GM23338 (cell line): ENCODE data around the gene RETSAT.

Experiments
- CTCF ChIP-seq, 2 experiments: fragments of 200-600 bp in 1 of 2; sonication (generic) in 1 of 2; conservative IDR thresholded peaks; 2 replicates each; pipeline versions ENCODE4 v1.5.1 to v1.6.1; 2016 to 2017; ENCODE audit warnings: antibody characterized with exemption in 2 of 2, low read depth in 2 of 2, mild to moderate bottlenecking in 2 of 2, moderate library complexity in 1 of 2
- EZH2 ChIP-seq: fragments of 200-600 bp; sonication (generic); IDR thresholded peaks from one replicate; pipeline ENCODE4 v1.8.0; 2017; ENCODE audit warnings: antibody characterized with exemption, mild to moderate bottlenecking, low read depth; ENCODE audit not compliant: unreplicated experiment
- EZH2phosphoT487 ChIP-seq: fragments of 200-600 bp; sonication (generic); IDR thresholded peaks from one replicate; pipeline ENCODE4 v1.8.1; 2018; ENCODE audit warnings: antibody characterized with exemption; ENCODE audit not compliant: unreplicated experiment
- JUNB ChIP-seq: IDR thresholded peaks from one replicate; pipeline ENCODE4 v1.6.1; 2016; ENCODE audit warnings: antibody characterized with exemption; ENCODE audit not compliant: unreplicated experiment
- POLR2AphosphoS5 ChIP-seq: IDR thresholded peaks from 2 replicates; pipeline ENCODE4 v1.6.1; 2016; ENCODE audit warnings: antibody characterized with exemption, low read depth
- REST ChIP-seq: IDR thresholded peaks from one replicate; pipeline ENCODE4 v1.6.1; 2018; ENCODE audit warnings: antibody characterized with exemption; ENCODE audit not compliant: unreplicated experiment
- ZNF114 ChIP-seq: fragments of 250-450 bp; sonication (Bioruptor Pico); IDR thresholded peaks from 2 replicates; pipeline ENCODE4 v1.5.0; 2020; ENCODE audit warnings: mild to moderate bottlenecking, moderate library complexity
- ZNF462 ChIP-seq: fragments of 250-450 bp; sonication (Bioruptor Pico); IDR thresholded peaks from 2 replicates; pipeline ENCODE4 v1.5.0; 2020; ENCODE audit warnings: mild to moderate bottlenecking, moderate library complexity

- TF ChIP-seq CTCF (conservative IDR thresholded peaks at IDR 0.05; ENCODE audit: low read depth in 2 of 2) = no peak
- no peak for TF ChIP-seq EZH2
- peak; percentile 29 for TF ChIP-seq REST
- TF ChIP-seq POLR2AphosphoS5 = peak; percentile 99
- no peak for TF ChIP-seq ZNF462 (CRISPR knock-in tag)
- no peak for TF ChIP-seq ZNF114 (CRISPR knock-in tag)
- TF ChIP-seq JUNB = no peak
- no peak for TF ChIP-seq EZH2phosphoT487
Measured at GRCh38 chr2:85327822-85328617, 26.3 kb downstream of the RETSAT start, which contains the start of gene TGOLN2.
